NCI-H226 (cell line): ENCODE results near the gene SLC39A7.

Experiments used
- DNase-seq: peaks from one replicate; pipeline ENCODE4 v3.0.0-alpha.2; 2015

SLC39A7 gene

GRCh38 chr6:33200219-33201146 lies at the start of gene SLC39A7, which contains the start of gene RXRB:
Gene SLC39A7 (plus strand): TSS chr6:33200867. CDS start chr6:33201246, 379 bp downstream.
Gene RXRB (minus strand): TSS chr6:33200665. CDS start chr6:33200476, 189 bp downstream.
- peak; percentile 97 for DNase-seq

- no peak for DNase-seq
These were observed 49.6 kb upstream of the SLC39A7 start for GRCh38 chr6:33151050-33151449.

- no peak for DNase-seq
These were observed 46.3 kb upstream of the SLC39A7 start for GRCh38 chr6:33154349-33154748.

- no peak for DNase-seq
These were observed 44.1 kb upstream of the SLC39A7 start for GRCh38 chr6:33156561-33156960.

- no peak for DNase-seq
These were observed 43.7 kb upstream of the SLC39A7 start for GRCh38 chr6:33156964-33157363.

- no peak for DNase-seq
These were observed 40.6 kb upstream of the SLC39A7 start for GRCh38 chr6:33160096-33160495.

- DNase-seq, result peak; percentile 95
These were observed 39.8 kb upstream of the SLC39A7 start for GRCh38 chr6:33160728-33161344.

GRCh38 chr6:33161354-33162331 lies 39.0 kb upstream of the SLC39A7 start:
- DNase-seq, result peak; percentile 57

GRCh38 chr6:33163540-33163939 lies 37.1 kb upstream of the SLC39A7 start:
- DNase-seq, result no peak

- DNase-seq, result no peak
These were observed 36.5 kb upstream of the SLC39A7 start for GRCh38 chr6:33164176-33164575.

- DNase-seq, result no peak
These were observed 35.8 kb upstream of the SLC39A7 start for GRCh38 chr6:33164665-33165373.

GRCh38 chr6:33165581-33166258 lies 34.9 kb upstream of the SLC39A7 start:
- no peak for DNase-seq

- DNase-seq, result no peak
These were observed 34.3 kb upstream of the SLC39A7 start for GRCh38 chr6:33166363-33166762.

- no peak for DNase-seq
These were observed 33.9 kb upstream of the SLC39A7 start for GRCh38 chr6:33166811-33167210.

GRCh38 chr6:33167374-33168283 lies 33.0 kb upstream of the SLC39A7 start:
- no peak for DNase-seq

GRCh38 chr6:33168284-33168601 lies 32.4 kb upstream of the SLC39A7 start:
- DNase-seq, result no peak

- no peak for DNase-seq
These were observed 32.0 kb upstream of the SLC39A7 start for GRCh38 chr6:33168639-33169038.

GRCh38 chr6:33169291-33170175 lies 31.1 kb upstream of the SLC39A7 start:
- DNase-seq, result no peak

- DNase-seq, result no peak
These were observed 30.3 kb upstream of the SLC39A7 start for GRCh38 chr6:33170176-33171015.
